Measurements from ENCODE around the gene IMMP2L.
"Not testable (repeated sequence)": the region's sequence is repeated elsewhere in the genome, so short reads cannot be mapped to it uniquely, and the experiment has no call there.

IMMP2L gene

GRCh38 chr7:111474723-111475418 is 87.4 kb downstream of the IMMP2L start:
- no peak overlapping the region for H3K4me3 ChIP-seq (ENCODE audit: low read depth, low read length)
- TF ChIP-seq CTCF (IDR thresholded peaks at IDR 0.05; ENCODE audit: borderline replicate concordance, insufficient read depth, low read depth, low read length): no peak

GRCh38 chr7:111473449-111474198 is 88.7 kb downstream of the IMMP2L start:
- H3K4me3 ChIP-seq (ENCODE audit: low read depth, low read length): no peak overlapping the region
- no peak for TF ChIP-seq CTCF (IDR thresholded peaks at IDR 0.05; ENCODE audit: borderline replicate concordance, insufficient read depth, low read depth, low read length)

- no peak for TF ChIP-seq CTCF (IDR thresholded peaks at IDR 0.05; ENCODE audit: borderline replicate concordance, insufficient read depth, low read depth, low read length)
- no peak overlapping the region for H3K4me3 ChIP-seq (ENCODE audit: low read depth, low read length)
These were observed 91.3 kb downstream of the IMMP2L start for GRCh38 chr7:111470998-111471397.

- H3K4me3 ChIP-seq (ENCODE audit: low read depth, low read length): not testable (repeated sequence)
These were observed 92.4 kb downstream of the IMMP2L start for GRCh38 chr7:111469894-111470293.

- H3K4me3 ChIP-seq (ENCODE audit: low read depth, low read length): not testable (repeated sequence)
These were observed 96.5 kb downstream of the IMMP2L start for GRCh38 chr7:111465774-111466173.

GRCh38 chr7:111460695-111461094 is 101.6 kb downstream of the IMMP2L start:
- no peak for TF ChIP-seq CTCF (IDR thresholded peaks at IDR 0.05; ENCODE audit: borderline replicate concordance, insufficient read depth, low read depth, low read length)
- no peak overlapping the region for H3K4me3 ChIP-seq (ENCODE audit: low read depth, low read length)

GRCh38 chr7:111459757-111460280 is 102.5 kb downstream of the IMMP2L start:
- H3K4me3 ChIP-seq (ENCODE audit: low read depth, low read length): no peak overlapping the region
- TF ChIP-seq CTCF (IDR thresholded peaks at IDR 0.05; ENCODE audit: borderline replicate concordance, insufficient read depth, low read depth, low read length): no peak

All from GM12875 (cell line).